ENCODE data around the gene PTGER1.
"Not testable (repeated sequence)": the region's sequence is repeated elsewhere in the genome, so short reads cannot be mapped to it uniquely, and the experiment has no call there.

PTGER1 gene

DNA sequence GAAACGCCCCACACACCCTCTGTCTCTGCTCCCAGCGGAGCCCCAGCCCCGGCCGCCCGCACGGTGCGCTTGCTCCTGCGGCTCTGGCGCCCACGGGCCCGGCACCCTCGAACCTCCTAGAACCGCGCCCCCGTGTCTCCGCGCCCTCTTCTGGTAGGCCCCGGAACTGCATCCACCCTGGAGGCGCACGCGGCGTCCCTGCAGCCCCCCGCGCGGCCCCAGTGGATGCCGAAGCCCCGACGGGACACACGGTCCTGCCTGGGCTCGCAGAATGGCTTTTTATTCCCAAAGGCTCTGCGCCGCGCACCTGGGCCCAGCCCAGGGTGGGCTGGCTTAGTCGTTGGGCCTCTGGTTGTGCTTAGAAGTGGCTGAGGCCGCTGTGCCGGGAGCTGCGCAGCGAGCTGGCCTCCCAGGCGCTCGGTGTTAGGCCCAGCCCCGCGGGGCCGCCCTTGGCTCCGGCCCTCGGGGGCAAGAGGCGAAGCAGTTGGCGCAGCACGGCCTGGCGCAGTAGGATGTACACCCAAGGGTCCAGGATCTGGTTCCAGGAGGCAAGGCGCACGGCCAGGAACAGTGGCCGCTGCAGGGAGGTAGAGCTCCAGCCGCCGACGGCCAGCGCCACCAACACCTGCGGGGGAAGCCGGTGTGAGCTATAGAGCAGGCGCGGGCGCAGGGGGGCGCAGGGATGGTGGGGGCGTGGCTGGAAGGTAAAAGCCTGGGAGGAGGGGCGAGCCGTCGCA lies 2.8 kb downstream of the PTGER1 start:
- H3K4me1 ChIP-seq (ENCODE audit: control insufficient read depth, insufficient read depth, low read length) = peaks cover 13% of the 10 kb centered on the region
- H3K27me3 ChIP-seq (ENCODE audit: control insufficient read depth, insufficient read depth, low read length) = no peaks in the 10 kb centered on the region; the same call in 1 of the 2 replicates
- no peak overlapping the region for H3K27ac ChIP-seq (ENCODE audit: low read depth, low read length)
- peak overlapping the region; percentile 53 for H3K4me3 ChIP-seq (ENCODE audit: low read depth, low read length)
- peaks cover 29% of the 10 kb centered on the region for H3K36me3 ChIP-seq (ENCODE audit: control insufficient read depth, insufficient read depth, low read length)
- no peaks in the 10 kb centered on the region for H3K9me3 ChIP-seq (ENCODE audit: control insufficient read depth, insufficient read depth, low read depth, low read length)
- H3K9ac ChIP-seq (ENCODE audit: low read length) = peak overlapping the region; percentile 51

DNA sequence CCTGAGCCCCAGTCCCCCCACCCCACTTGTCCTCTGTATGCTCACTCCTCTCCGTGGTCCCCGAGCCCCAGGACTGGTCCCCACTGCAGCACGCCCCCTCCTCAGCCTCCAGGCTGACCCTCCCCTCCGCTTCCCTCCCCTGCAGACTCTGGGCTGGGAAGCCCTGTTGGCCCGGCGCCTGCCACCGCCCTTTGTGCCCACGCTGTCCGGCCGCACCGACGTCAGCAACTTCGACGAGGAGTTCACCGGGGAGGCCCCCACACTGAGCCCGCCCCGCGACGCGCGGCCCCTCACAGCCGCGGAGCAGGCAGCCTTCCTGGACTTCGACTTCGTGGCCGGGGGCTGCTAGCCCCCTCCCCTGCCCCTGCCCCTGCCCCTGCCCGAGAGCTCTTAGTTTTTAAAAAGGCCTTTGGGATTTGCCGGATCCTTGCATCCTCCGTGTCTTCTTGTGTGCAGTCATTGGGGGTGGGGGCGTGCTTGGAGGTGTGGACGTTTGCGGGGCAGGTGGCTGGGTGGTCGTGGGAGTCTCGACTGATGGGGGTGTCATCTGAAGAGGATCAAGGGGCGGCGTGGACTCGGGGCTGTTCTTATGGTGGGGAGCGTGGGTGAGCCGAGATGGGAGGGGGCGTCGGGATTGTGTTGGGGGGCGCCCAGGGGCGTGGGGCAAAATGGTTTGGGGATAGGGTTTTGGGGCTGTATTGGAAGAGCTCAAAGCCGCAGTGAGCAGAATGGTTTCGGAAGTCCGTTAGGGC lies 3.5 kb downstream of the PTGER1 start:
- H3K4me1 ChIP-seq (ENCODE audit: control insufficient read depth, insufficient read depth, low read length) = peaks cover 13% of the 10 kb centered on the region
- H3K9ac ChIP-seq (ENCODE audit: low read length) = no peak overlapping the region
- H3K27ac ChIP-seq (ENCODE audit: low read depth, low read length) = no peak overlapping the region
- H3K9me3 ChIP-seq (ENCODE audit: control insufficient read depth, insufficient read depth, low read depth, low read length) = no peaks in the 10 kb centered on the region
- no peaks in the 10 kb centered on the region; the same call in 1 of the 2 replicates for H3K27me3 ChIP-seq (ENCODE audit: control insufficient read depth, insufficient read depth, low read length)
- H3K36me3 ChIP-seq (ENCODE audit: control insufficient read depth, insufficient read depth, low read length) = peaks cover 33% of the 10 kb centered on the region
- peak overlapping the region; percentile 53; the same call in 1 of the 2 replicates for H3K4me3 ChIP-seq (ENCODE audit: low read depth, low read length)

DNA sequence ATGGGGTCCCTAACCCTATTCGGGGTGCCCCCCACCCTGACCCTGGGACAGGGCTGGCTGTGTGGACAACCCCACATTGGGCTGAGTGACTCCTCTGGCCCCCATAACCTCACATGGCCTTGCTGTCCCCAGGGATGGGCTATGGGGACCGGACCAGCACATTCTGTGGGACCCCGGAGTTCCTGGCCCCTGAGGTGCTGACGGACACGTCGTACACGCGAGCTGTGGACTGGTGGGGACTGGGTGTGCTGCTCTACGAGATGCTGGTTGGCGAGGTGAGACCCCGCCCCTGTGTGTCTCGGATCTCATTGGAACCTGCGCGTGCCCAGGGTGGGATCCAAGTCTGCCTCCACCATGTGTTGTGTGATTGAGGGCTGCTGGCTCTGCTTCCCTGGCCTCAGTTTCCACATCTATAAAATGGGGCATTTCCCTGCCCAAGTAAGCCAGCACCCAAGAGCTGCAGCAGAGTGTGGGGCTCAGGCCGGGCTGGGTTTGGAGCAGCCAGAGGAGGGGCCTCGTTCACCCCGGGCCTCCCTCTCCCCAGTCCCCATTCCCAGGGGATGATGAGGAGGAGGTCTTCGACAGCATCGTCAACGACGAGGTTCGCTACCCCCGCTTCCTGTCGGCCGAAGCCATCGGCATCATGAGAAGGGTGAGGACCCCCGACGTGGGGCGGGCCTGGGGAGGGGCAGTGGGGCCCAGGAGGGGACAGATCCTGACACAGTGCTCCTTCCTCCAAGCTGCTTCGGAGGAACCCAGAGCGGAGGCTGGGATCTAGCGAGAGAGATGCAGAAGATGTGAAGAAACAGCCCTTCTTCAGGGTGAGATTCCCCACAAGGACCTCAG lies 4.9 kb downstream of the PTGER1 start:
- H3K9ac ChIP-seq (ENCODE audit: low read length) = no peak overlapping the region
- no peak overlapping the region for H3K27ac ChIP-seq (ENCODE audit: low read depth, low read length)
- peaks cover 6% of the 10 kb centered on the region for H3K4me1 ChIP-seq (ENCODE audit: control insufficient read depth, insufficient read depth, low read length)
- no peaks in the 10 kb centered on the region for H3K9me3 ChIP-seq (ENCODE audit: control insufficient read depth, insufficient read depth, low read depth, low read length)
- no peaks in the 10 kb centered on the region; the same call in 1 of the 2 replicates for H3K27me3 ChIP-seq (ENCODE audit: control insufficient read depth, insufficient read depth, low read length)
- H3K36me3 ChIP-seq (ENCODE audit: control insufficient read depth, insufficient read depth, low read length) = peaks cover 39% of the 10 kb centered on the region
- H3K4me3 ChIP-seq (ENCODE audit: low read depth, low read length) = no peak overlapping the region

DNA sequence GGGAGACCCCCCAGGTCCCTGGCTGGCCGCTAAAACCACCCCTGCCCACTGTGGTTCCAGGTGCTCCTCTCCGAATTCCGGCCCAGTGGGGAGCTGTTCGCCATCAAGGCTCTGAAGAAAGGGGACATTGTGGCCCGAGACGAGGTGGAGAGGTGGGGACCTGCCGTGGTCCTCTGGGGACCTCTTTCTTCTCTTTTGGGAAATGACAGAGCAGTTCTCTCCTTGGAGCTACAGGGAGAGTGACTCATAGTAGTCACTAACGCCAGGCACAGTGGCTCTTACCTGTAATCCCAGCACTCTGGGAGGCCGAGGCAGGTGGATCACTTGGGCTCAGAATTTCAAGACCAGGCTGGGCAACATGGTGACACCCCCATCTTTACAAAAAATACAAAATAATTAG lies 7.3 kb downstream of the PTGER1 start:
- H3K4me3 ChIP-seq (ENCODE audit: low read depth, low read length) = no peak overlapping the region
- no peaks in the 10 kb centered on the region for H3K4me1 ChIP-seq (ENCODE audit: control insufficient read depth, insufficient read depth, low read length)
- H3K9me3 ChIP-seq (ENCODE audit: control insufficient read depth, insufficient read depth, low read depth, low read length) = no peaks in the 10 kb centered on the region
- H3K27ac ChIP-seq (ENCODE audit: low read depth, low read length) = no peak overlapping the region
- H3K36me3 ChIP-seq (ENCODE audit: control insufficient read depth, insufficient read depth, low read length) = peaks cover 51% of the 10 kb centered on the region
- no peak overlapping the region for H3K9ac ChIP-seq (ENCODE audit: low read length)
- H3K27me3 ChIP-seq (ENCODE audit: control insufficient read depth, insufficient read depth, low read length) = no peaks in the 10 kb centered on the region

DNA sequence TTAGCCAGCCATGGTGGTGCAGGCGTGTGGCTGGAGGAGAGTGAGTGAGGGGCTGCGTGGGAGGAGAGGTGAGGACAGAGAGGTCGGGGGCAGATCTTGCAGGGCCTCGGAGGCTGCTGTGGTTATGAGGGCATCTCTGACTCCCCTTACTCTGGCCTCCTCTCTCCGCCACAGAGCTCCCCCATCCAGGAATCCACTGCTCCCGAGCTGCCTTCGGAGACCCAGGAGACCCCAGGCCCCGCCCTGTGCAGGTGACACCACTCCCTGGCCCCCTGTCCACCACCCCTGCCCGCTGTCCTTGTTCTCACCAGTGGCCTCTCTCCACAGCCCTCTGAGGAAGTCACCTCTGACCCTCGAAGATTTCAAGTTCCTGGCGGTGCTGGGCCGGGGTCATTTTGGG lies 7.8 kb downstream of the PTGER1 start:
- Histone ChIP-seq H3K9ac (ENCODE audit: low read length) (no peak overlapping the region), H3K9me3 (ENCODE audit: control insufficient read depth, insufficient read depth, low read depth, low read length) (no peaks in the 10 kb centered on the region), H3K36me3 (ENCODE audit: control insufficient read depth, insufficient read depth, low read length) (peaks cover 54% of the 10 kb centered on the region), H3K4me3 (ENCODE audit: low read depth, low read length) (no peak overlapping the region), H3K27ac (ENCODE audit: low read depth, low read length) (no peak overlapping the region), H3K4me1 (ENCODE audit: control insufficient read depth, insufficient read depth, low read length) (no peaks in the 10 kb centered on the region), H3K27me3 (ENCODE audit: control insufficient read depth, insufficient read depth, low read length) (no peaks in the 10 kb centered on the region)

DNA sequence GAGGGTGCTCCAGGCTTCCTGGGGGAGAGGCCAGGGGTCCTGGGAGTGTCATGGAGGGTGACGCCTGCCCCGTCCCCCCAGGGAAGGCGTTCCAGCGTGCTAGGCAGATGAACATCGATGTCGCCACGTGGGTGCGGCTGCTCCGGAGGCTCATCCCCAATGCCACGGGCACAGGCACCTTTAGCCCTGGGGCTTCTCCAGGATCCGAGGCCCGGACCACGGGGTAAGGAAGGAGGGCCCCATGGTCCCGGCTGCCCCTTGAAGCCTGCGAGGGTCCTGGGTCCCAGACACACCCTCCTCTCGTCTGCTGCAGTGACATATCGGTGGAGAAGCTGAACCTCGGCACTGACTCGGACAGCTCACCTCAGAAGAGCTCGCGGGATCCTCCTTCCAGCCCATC lies 11.4 kb downstream of the PTGER1 start:
- peaks cover 41% of the 10 kb centered on the region for H3K36me3 ChIP-seq (ENCODE audit: control insufficient read depth, insufficient read depth, low read length)
- H3K9me3 ChIP-seq (ENCODE audit: control insufficient read depth, insufficient read depth, low read depth, low read length) = no peaks in the 10 kb centered on the region
- H3K9ac ChIP-seq (ENCODE audit: low read length) = no peak overlapping the region
- no peak overlapping the region for H3K27ac ChIP-seq (ENCODE audit: low read depth, low read length)
- H3K4me1 ChIP-seq (ENCODE audit: control insufficient read depth, insufficient read depth, low read length) = no peaks in the 10 kb centered on the region
- H3K27me3 ChIP-seq (ENCODE audit: control insufficient read depth, insufficient read depth, low read length) = no peaks in the 10 kb centered on the region
- H3K4me3 ChIP-seq (ENCODE audit: low read depth, low read length) = no peak overlapping the region

DNA sequence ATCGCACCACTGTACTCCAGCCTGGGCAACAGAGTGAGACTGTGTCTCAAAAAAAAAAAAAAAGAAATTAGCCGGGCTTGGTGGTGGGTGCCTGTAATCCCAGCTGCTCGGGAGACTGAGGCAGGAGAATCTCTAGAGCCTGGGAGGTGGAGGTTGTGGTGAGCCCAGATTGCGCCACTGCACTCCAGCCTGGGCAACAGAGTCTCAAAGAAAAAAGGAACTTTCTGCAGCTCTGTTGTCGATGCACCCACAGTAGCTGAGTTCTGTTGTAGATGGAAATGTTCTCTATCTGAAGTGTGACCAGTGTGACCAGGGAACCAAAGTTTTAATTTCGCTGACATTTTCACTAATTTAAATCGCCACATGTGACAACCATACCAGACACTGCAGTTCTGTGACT lies 12.8 kb downstream of the PTGER1 start:
- not testable (repeated sequence) for H3K4me3 ChIP-seq (ENCODE audit: low read depth, low read length); H3K9ac ChIP-seq (ENCODE audit: low read length); H3K27ac ChIP-seq (ENCODE audit: low read depth, low read length); H3K4me1 ChIP-seq (ENCODE audit: control insufficient read depth, insufficient read depth, low read length); H3K27me3 ChIP-seq (ENCODE audit: control insufficient read depth, insufficient read depth, low read length); H3K9me3 ChIP-seq (ENCODE audit: control insufficient read depth, insufficient read depth, low read depth, low read length)
- peaks cover 35% of the 10 kb centered on the region for H3K36me3 ChIP-seq (ENCODE audit: control insufficient read depth, insufficient read depth, low read length)

DNA sequence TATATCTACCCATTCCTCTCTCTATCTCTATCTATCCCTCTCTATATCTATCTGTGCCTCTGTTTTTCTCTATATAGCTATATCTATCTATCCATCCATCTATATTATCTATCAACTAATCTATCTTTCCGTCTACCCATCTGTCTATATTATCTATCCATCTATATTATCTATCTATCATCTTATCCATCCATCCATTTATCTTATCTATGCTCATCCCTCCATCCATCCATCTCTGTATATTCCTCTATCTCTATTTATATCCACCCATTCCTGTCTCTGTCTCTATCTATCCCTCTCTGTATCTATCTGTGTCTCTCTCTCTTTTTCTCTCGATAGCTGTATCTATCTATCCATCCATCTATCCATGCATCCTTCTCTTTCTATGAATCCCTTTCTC lies 14.2 kb downstream of the PTGER1 start:
- peaks cover 27% of the 10 kb centered on the region for H3K36me3 ChIP-seq (ENCODE audit: control insufficient read depth, insufficient read depth, low read length)
- no peak overlapping the region for H3K9ac ChIP-seq (ENCODE audit: low read length)
- H3K27ac ChIP-seq (ENCODE audit: low read depth, low read length) = no peak overlapping the region
- H3K4me1 ChIP-seq (ENCODE audit: control insufficient read depth, insufficient read depth, low read length) = no peaks in the 10 kb centered on the region
- no peaks in the 10 kb centered on the region for H3K27me3 ChIP-seq (ENCODE audit: control insufficient read depth, insufficient read depth, low read length)
- no peak overlapping the region for H3K4me3 ChIP-seq (ENCODE audit: low read depth, low read length)
- H3K9me3 ChIP-seq (ENCODE audit: control insufficient read depth, insufficient read depth, low read depth, low read length) = no peaks in the 10 kb centered on the region

DNA sequence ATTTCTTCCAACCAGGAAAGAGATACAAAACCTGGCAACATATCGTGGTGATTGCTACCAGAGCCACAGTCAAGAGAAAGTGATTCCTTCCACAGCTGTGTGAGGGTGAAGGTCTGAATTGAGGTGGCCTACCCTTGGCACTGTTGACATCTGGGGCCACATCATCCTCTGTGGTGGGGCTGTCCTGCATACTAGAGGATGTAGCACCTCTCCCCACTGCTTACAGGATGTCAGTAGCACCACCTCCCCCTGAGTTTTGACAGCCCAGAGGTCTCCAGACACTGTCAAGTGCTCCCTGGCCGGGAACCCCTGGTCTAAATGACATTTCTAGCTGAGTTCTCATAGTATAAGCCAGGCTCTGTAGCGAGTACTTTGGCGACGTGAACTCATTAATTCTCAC lies 15.5 kb downstream of the PTGER1 start:
- Histone ChIP-seq H3K36me3 (ENCODE audit: control insufficient read depth, insufficient read depth, low read length) (peaks cover 27% of the 10 kb centered on the region), H3K4me3 (ENCODE audit: low read depth, low read length) (no peak overlapping the region), H3K4me1 (ENCODE audit: control insufficient read depth, insufficient read depth, low read length) (no peaks in the 10 kb centered on the region), H3K9me3 (ENCODE audit: control insufficient read depth, insufficient read depth, low read depth, low read length) (no peaks in the 10 kb centered on the region), H3K27me3 (ENCODE audit: control insufficient read depth, insufficient read depth, low read length) (no peaks in the 10 kb centered on the region), H3K27ac (ENCODE audit: low read depth, low read length) (no peak overlapping the region), H3K9ac (ENCODE audit: low read length) (no peak overlapping the region)

DNA sequence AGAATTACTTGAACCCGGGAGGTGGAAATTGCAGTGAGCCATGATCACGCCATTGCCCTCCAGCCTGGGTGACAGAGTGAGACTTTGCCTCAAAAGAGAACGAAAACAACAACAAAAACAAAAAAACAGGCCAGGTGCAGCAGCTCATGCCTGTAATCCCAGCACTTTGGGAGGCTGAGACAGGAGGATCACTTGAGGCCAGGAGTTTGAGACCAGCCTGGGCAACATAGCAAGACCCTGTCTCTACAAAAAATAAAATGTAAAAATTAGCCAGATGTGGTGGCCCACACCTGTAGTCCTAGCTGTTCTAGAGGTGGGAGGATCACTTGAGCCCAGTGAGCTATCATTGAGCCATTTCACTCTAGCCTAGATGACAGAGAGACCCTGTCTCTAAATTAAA lies 22.9 kb downstream of the PTGER1 start:
- H3K9ac ChIP-seq (ENCODE audit: low read length); H3K4me1 ChIP-seq (ENCODE audit: control insufficient read depth, insufficient read depth, low read length); H3K4me3 ChIP-seq (ENCODE audit: low read depth, low read length); H3K27ac ChIP-seq (ENCODE audit: low read depth, low read length); H3K27me3 ChIP-seq (ENCODE audit: control insufficient read depth, insufficient read depth, low read length); H3K9me3 ChIP-seq (ENCODE audit: control insufficient read depth, insufficient read depth, low read depth, low read length): not testable (repeated sequence)
- peaks cover 39% of the 10 kb centered on the region for H3K36me3 ChIP-seq (ENCODE audit: control insufficient read depth, insufficient read depth, low read length)

DNA sequence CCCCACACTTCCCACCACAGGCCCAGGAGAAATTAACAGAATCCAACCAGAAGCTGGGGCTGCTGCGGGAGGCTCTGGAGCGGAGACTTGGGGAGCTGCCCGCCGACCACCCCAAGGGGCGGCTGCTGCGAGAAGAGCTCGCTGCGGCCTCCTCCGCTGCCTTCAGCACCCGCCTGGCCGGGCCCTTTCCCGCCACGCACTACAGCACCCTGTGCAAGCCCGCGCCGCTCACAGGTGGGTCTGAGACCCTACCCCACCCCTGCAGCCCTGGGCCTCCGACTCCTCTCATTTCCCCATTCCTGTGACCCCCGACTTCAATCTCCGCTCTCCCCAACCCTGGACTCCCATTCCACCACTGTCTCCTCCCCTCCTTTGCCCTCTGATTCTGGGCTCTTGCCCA lies 24.3 kb downstream of the PTGER1 start:
- peaks cover 2% of the 10 kb centered on the region; the same call in 1 of the 2 replicates for H3K4me1 ChIP-seq (ENCODE audit: control insufficient read depth, insufficient read depth, low read length)
- no peaks in the 10 kb centered on the region for H3K9me3 ChIP-seq (ENCODE audit: control insufficient read depth, insufficient read depth, low read depth, low read length)
- peaks cover 53% of the 10 kb centered on the region for H3K36me3 ChIP-seq (ENCODE audit: control insufficient read depth, insufficient read depth, low read length)
- no peak overlapping the region for H3K4me3 ChIP-seq (ENCODE audit: low read depth, low read length)
- H3K9ac ChIP-seq (ENCODE audit: low read length) = no peak overlapping the region
- no peak overlapping the region for H3K27ac ChIP-seq (ENCODE audit: low read depth, low read length)
- no peaks in the 10 kb centered on the region for H3K27me3 ChIP-seq (ENCODE audit: control insufficient read depth, insufficient read depth, low read length)

Data from HUES6 (cell line).